Naive thymus-derived CD4-positive, alpha-beta T cell (primary cell): ENCODE results near the gene BCKDK. TPM values are rescaled to one million over a fixed set of nuclear protein-coding genes. Genes with fewer than 3 reads are reported as not detected.
A peak's percentile ranks its signal among the peaks of the same experiment; 100 is the strongest.

Experiments
- ATAC-seq: fragments of 150-1000 bp; cut with Tn5 transposase; 2 replicates; pipeline ENCODE4 v1.10.0; 2021; ENCODE audit warnings: mild to moderate bottlenecking, moderate library complexity
- CTCF ChIA-PET: fragments of 350-600 bp; sonication (Branson Sonifier 250); formaldehyde crosslinking; loops from one replicate; lab custom pipeline; 2021; ENCODE audit warnings: antibody characterized with exemption; lab: Charles Lee
- POLR2A ChIA-PET: fragments of 350-600 bp; sonication (Branson Sonifier 250); formaldehyde crosslinking; loops from one replicate; lab custom pipeline; 2021; ENCODE audit warnings: antibody characterized with exemption, inconsistent platforms; lab: Charles Lee
- DNase-seq, 9 donors: peaks; one replicate each; pipeline versions ENCODE4 v3.0.0 to v3.0.0-alpha.2; 2020 to 2022; ENCODE audit warnings: mixed read lengths in 1 of 9
- H3K27ac ChIP-seq: one replicate; pipeline ENCODE4 v1.7.0; 2013; ENCODE audit warnings: mild to moderate bottlenecking, low read depth, low read length, moderate library complexity
- H3K27me3 ChIP-seq, 2 donors: one replicate each; pipeline ENCODE4 v1.7.0; 2013; ENCODE audit warnings: low read length in 2 of 2, mild to moderate bottlenecking in 2 of 2, moderate library complexity in 2 of 2; ENCODE audit not compliant: control insufficient read depth in 2 of 2, insufficient read depth in 2 of 2
- H3K36me3 ChIP-seq, 3 experiments: 1 replicate in 2 of 3; 2 replicates in 1 of 3; pipeline ENCODE4 v1.7.0; 2013; ENCODE audit warnings: low read length in 3 of 3, mild to moderate bottlenecking in 3 of 3, moderate library complexity in 1 of 3; ENCODE audit not compliant: insufficient read depth in 3 of 3, control insufficient read depth in 2 of 3
- H3K4me1 ChIP-seq, 2 donors: one replicate each; pipeline ENCODE4 v1.7.0; 2013; ENCODE audit warnings: low read length in 2 of 2, mild to moderate bottlenecking in 2 of 2, moderate library complexity in 1 of 2; ENCODE audit not compliant: control insufficient read depth in 2 of 2, insufficient read depth in 2 of 2
- H3K4me3 ChIP-seq: 2 replicates; pipeline ENCODE4 v1.7.0; 2013; ENCODE audit warnings: mild to moderate bottlenecking, low read length
- H3K9me3 ChIP-seq, 3 experiments: 1 replicate in 2 of 3; 2 replicates in 1 of 3; pipeline ENCODE4 v1.7.0; 2013; ENCODE audit warnings: low read length in 3 of 3; ENCODE audit not compliant: control insufficient read depth in 2 of 3
- H3K27ac Mint-ChIP-seq, 9 donors: one replicate each; pipeline ENCODE4 v1.8.0; 2020 to 2022; ENCODE audit warnings: mixed read lengths in 9 of 9, mild to moderate bottlenecking in 8 of 9, moderate library complexity in 5 of 9, inconsistent platforms in 2 of 9
- H3K27me3 Mint-ChIP-seq, 5 donors: one replicate each; pipeline ENCODE4 v1.8.0; 2021 to 2022; ENCODE audit warnings: mixed read lengths in 5 of 5, mild to moderate bottlenecking in 1 of 5
- H3K36me3 Mint-ChIP-seq, 5 donors: one replicate each; pipeline ENCODE4 v1.8.0; 2020 to 2022; ENCODE audit warnings: mixed read lengths in 5 of 5, mild to moderate bottlenecking in 3 of 5, inconsistent platforms in 1 of 5
- H3K4me1 Mint-ChIP-seq, 7 donors: one replicate each; pipeline ENCODE4 v1.8.0; 2020 to 2022; ENCODE audit warnings: mixed read lengths in 7 of 7, mild to moderate bottlenecking in 3 of 7, inconsistent platforms in 1 of 7
- H3K4me3 Mint-ChIP-seq, 10 donors: one replicate each; pipeline ENCODE4 v1.8.0; 2020 to 2022; ENCODE audit warnings: mild to moderate bottlenecking in 10 of 10, mixed read lengths in 10 of 10, moderate library complexity in 6 of 10, inconsistent platforms in 2 of 10
- H3K9me3 Mint-ChIP-seq, 11 donors: one replicate each; pipeline ENCODE4 v1.8.0; 2020 to 2022; ENCODE audit warnings: mixed read lengths in 11 of 11, mild to moderate bottlenecking in 4 of 11, inconsistent platforms in 1 of 11, moderate library complexity in 1 of 11
- intact Hi-C, 2 donors: fragments of 100-400 bp; cut with micrococcal nuclease; formaldehyde crosslinking; loops; one replicate each; pipeline ENCODE4 v1.15.1; 2023
- polyA plus RNA-seq, 2 donors: library from polyadenylated mRNA; unstranded; fragments of 300-500 nt; fragmentation: Illumina TruSeq; gene quantifications; one replicate each; pipeline ENCODE4 v1.2.3, GENCODE V29; 2021
- total RNA-seq, 6 experiments: library from RNA in 5 of 6; stranded (reverse) in 5 of 6; gene quantifications; 1 replicate in 5 of 6; 2 replicates in 1 of 6; pipeline ENCODE4 v1.2.3 and lab custom pipeline; 2021 to 2026

The BCKDK gene
- total and polyA plus RNA-seq, 7 experiments from 2014 or later = 10.3 to 36.0 (median 21.0) TPM

GRCh38 chr16:31073970-31074813, 34.0 kb upstream of the BCKDK start, which contains the start of the genes ZNF646 and ZNF668:
Gene ZNF646, plus strand, starts transcription at chr16:31074422. Its CDS starts 1,903 bp downstream, at chr16:31076325.
Gene ZNF668, minus strand, starts transcription at chr16:31074240. Its CDS starts 9,781 bp downstream, at chr16:31064459.
- ChIA-PET POLR2A (interaction anchor here (0.6 to 3.9 kb wide), 33 partner anchors 9 to 798 kb away, joined by 3 to 49 read pairs (median 5); partner anchors contain the start of genes ARMC5, FBRS, FUS and KAT8), CTCF (interaction anchor here (0.6 to 1.9 kb wide), 5 partner anchors 43 to 795 kb away, joined by 3 to 10 read pairs (median 3); partner anchors contain the start of gene KAT8)
- peak within 1 kb of the TSS; percentile 92 to 98 (median 97) for H3K27ac Mint-ChIP-seq
- ATAC-seq (peak; percentile 90), DNase-seq (peak; percentile 84 to 99 (median 96))
- H3K27ac ChIP-seq = peak within 1 kb of the TSS; percentile 91
- H3K9me3 ChIP-seq = no peaks in the 10 kb centered on the region
- H3K36me3 ChIP-seq = peaks cover 0 to 39% (median 17%) of the 10 kb centered on the region in 3 experiments
- H3K4me3 Mint-ChIP-seq = peak within 1 kb of the TSS; percentile 85 to 99 (median 96)
- no peaks in the 10 kb centered on the region for H3K27me3 ChIP-seq
- H3K36me3 Mint-ChIP-seq = peaks cover 0 to 24% (median 7%) of the 10 kb centered on the region in 5 donors
- intact Hi-C loops = loop anchor here (1.0 to 5.0 kb wide), 23 partner anchors 20 to 799 kb away; partner anchors contain the start of genes ARMC5 (in 2 of the 2), BCKDK (in 2 of the 2), FUS (in 2 of the 2) and KAT8 (in 2 of the 2)
- peaks cover 9 to 18% of the 10 kb centered on the region in 2 donors for H3K4me1 ChIP-seq
- peaks cover 32 to 48% (median 36%) of the 10 kb centered on the region in 7 donors for H3K4me1 Mint-ChIP-seq
- H3K9me3 Mint-ChIP-seq = peaks cover 0 to 1% (median 0%) of the 10 kb centered on the region in 11 donors
- no peaks in the 10 kb centered on the region for H3K27me3 Mint-ChIP-seq
- H3K4me3 ChIP-seq = peak within 1 kb of the TSS; percentile 89

- no peak for ATAC-seq
- CTCF ChIA-PET = interaction anchor here (1.9 kb wide), 1 partner anchor 68 kb away, joined by 10 read pairs; no protein-coding TSS in a partner anchor
- intact Hi-C loops = loop anchor here (1.0 to 5.0 kb wide), 22 partner anchors 20 to 799 kb away; partner anchors contain the start of genes ARMC5 (in 2 of the 2), BCKDK (in 2 of the 2), FUS (in 2 of the 2) and KAT8 (in 2 of the 2)
- peaks cover 0 to 1% (median 0%) of the 10 kb centered on the region in 11 donors for H3K9me3 Mint-ChIP-seq
- H3K27ac Mint-ChIP-seq = peak overlapping the region; percentile 92 to 98 (median 97)
- Histone ChIP-seq H3K4me1 (peaks cover 9 to 18% of the 10 kb centered on the region in 2 donors), H3K36me3 (peaks cover 0 to 45% (median 17%) of the 10 kb centered on the region in 3 experiments), H3K9me3 (no peaks in the 10 kb centered on the region), H3K27me3 (no peaks in the 10 kb centered on the region), H3K4me3 (peak overlapping the region; percentile 89), H3K27ac (peak overlapping the region; percentile 91)
- peaks cover 29 to 49% (median 36%) of the 10 kb centered on the region in 7 donors for H3K4me1 Mint-ChIP-seq
- no peak for DNase-seq
- POLR2A ChIA-PET = interaction anchor here (0.9 to 3.9 kb wide), 15 partner anchors 9 to 798 kb away, joined by 3 to 49 read pairs (median 9); partner anchors contain the start of genes ARMC5, FBRS, FUS and KAT8
- no peaks in the 10 kb centered on the region for H3K27me3 Mint-ChIP-seq
- H3K36me3 Mint-ChIP-seq = peaks cover 0 to 24% (median 7%) of the 10 kb centered on the region in 5 donors
- peak overlapping the region; percentile 85 to 99 (median 91) for H3K4me3 Mint-ChIP-seq
Measured at GRCh38 chr16:31074814-31075183, 33.4 kb upstream of the BCKDK start.

GRCh38 chr16:31076319-31076718, 31.9 kb upstream of the BCKDK start:
- intact Hi-C loops = no loop called here
- no peak overlapping the region for H3K27ac ChIP-seq
- H3K4me1 Mint-ChIP-seq = peaks cover 32 to 59% (median 36%) of the 10 kb centered on the region in 7 donors

GRCh38 chr16:31077024-31077423, 31.2 kb upstream of the BCKDK start:
- Histone ChIP-seq H3K4me3 (no peak overlapping the region), H3K9me3 (no peaks in the 10 kb centered on the region), H3K27ac (no peak overlapping the region), H3K36me3 (peaks cover 0 to 67% (median 17%) of the 10 kb centered on the region in 3 experiments), H3K27me3 (no peaks in the 10 kb centered on the region), H3K4me1 (peaks cover 7 to 13% of the 10 kb centered on the region in 2 donors)
- peaks cover 0 to 1% (median 0%) of the 10 kb centered on the region in 11 donors for H3K9me3 Mint-ChIP-seq
- ATAC-seq (no peak), DNase-seq (no peak)
- intact Hi-C loops = no loop called here
- POLR2A ChIA-PET = no interaction called here
- no peak overlapping the region for H3K4me3 Mint-ChIP-seq
- H3K36me3 Mint-ChIP-seq = peaks cover 0 to 26% (median 11%) of the 10 kb centered on the region in 5 donors
- H3K27me3 Mint-ChIP-seq = no peaks in the 10 kb centered on the region
- CTCF ChIA-PET = no interaction called here
- H3K27ac Mint-ChIP-seq = peak overlapping the region in 1 of 9 donors; percentile 19
- peaks cover 26 to 54% (median 36%) of the 10 kb centered on the region in 7 donors for H3K4me1 Mint-ChIP-seq

More at GRCh38 chr16:31076319-31076718, 31.9 kb upstream of the BCKDK start:
- H3K4me1 ChIP-seq = peaks cover 9 to 18% of the 10 kb centered on the region in 2 donors
- Mint-ChIP-seq H3K27ac (peak overlapping the region in 3 of 9 donors; percentile 62 to 97 (median 83)), H3K36me3 (peaks cover 0 to 24% (median 11%) of the 10 kb centered on the region in 5 donors), H3K9me3 (peaks cover 0 to 1% (median 0%) of the 10 kb centered on the region in 11 donors), H3K27me3 (no peaks in the 10 kb centered on the region), H3K4me3 (peak overlapping the region in 6 of 10 donors; percentile 7 to 95 (median 43))
- H3K27me3 ChIP-seq = no peaks in the 10 kb centered on the region
- H3K4me3 ChIP-seq = no peak overlapping the region
- ATAC-seq (no peak), DNase-seq (no peak)
- H3K36me3 ChIP-seq = peaks cover 0 to 60% (median 17%) of the 10 kb centered on the region in 3 experiments
- H3K9me3 ChIP-seq = no peaks in the 10 kb centered on the region
- ChIA-PET CTCF (no interaction called here), POLR2A (interaction anchor here (1.1 to 3.9 kb wide), 2 partner anchors 15 to 41 kb away, joined by 3 to 35 read pairs; partner anchors contain the start of gene KAT8)

GRCh38 chr16:31077592-31078396, 30.4 kb upstream of the BCKDK start:
- POLR2A ChIA-PET = no interaction called here
- H3K9me3 ChIP-seq = no peaks in the 10 kb centered on the region
- no peak overlapping the region for H3K4me3 ChIP-seq
- ATAC-seq (no peak), DNase-seq (no peak)
- Mint-ChIP-seq H3K9me3 (peaks cover 0 to 1% (median 0%) of the 10 kb centered on the region in 11 donors), H3K4me3 (no peak overlapping the region), H3K27ac (peak overlapping the region in 2 of 9 donors; percentile 2 to 29), H3K4me1 (peaks cover 20 to 53% (median 34%) of the 10 kb centered on the region in 7 donors), H3K36me3 (peaks cover 0 to 32% (median 11%) of the 10 kb centered on the region in 5 donors), H3K27me3 (no peaks in the 10 kb centered on the region)
- no peak overlapping the region for H3K27ac ChIP-seq
- CTCF ChIA-PET = no interaction called here
- intact Hi-C loops = no loop called here
- peaks cover 0 to 75% (median 17%) of the 10 kb centered on the region in 3 experiments for H3K36me3 ChIP-seq
- H3K27me3 ChIP-seq = no peaks in the 10 kb centered on the region
- H3K4me1 ChIP-seq = peaks cover 0 to 5% of the 10 kb centered on the region in 2 donors
